Stimulated activated CD8-positive, alpha-beta memory T cell treated with anti-CD3 and anti-CD28 coated beads, Interleukin-7, amount 100 ng/mL, for 48 hours (primary cell): ENCODE results near the gene IFI27L1.

ENCODE experiments used
- DNase-seq, 2 donors: peaks; one replicate each; pipeline ENCODE4 v3.0.0-alpha.2; 2020; ENCODE audit warnings: low read depth in 1 of 2; ENCODE audit errors: extremely low read depth in 1 of 2

Gene IFI27L1

GRCh38 chr14:94077823-94078222 lies 3.3 kb upstream of the IFI27L1 start:
- DNase-seq: no peak

GRCh38 chr14:94079891-94080620 lies 1.1 kb upstream of the IFI27L1 start:
- DNase-seq: no peak

- no peak for DNase-seq
Measured at GRCh38 chr14:94081386-94081820, 293 bp downstream of the IFI27L1 start.

GRCh38 chr14:94087891-94088290 lies 6.8 kb downstream of the IFI27L1 start:
- no peak for DNase-seq

GRCh38 chr14:94088516-94088915 lies 7.4 kb downstream of the IFI27L1 start:
- DNase-seq: no peak

GRCh38 chr14:94089479-94089878 lies 8.4 kb downstream of the IFI27L1 start:
- no peak for DNase-seq

- no peak for DNase-seq
Measured at GRCh38 chr14:94093418-94093817, 12.3 kb downstream of the IFI27L1 start.

- no peak for DNase-seq
Measured at GRCh38 chr14:94097091-94097490, 16.0 kb downstream of the IFI27L1 start.

- DNase-seq: no peak
Measured at GRCh38 chr14:94098326-94098992, 17.3 kb downstream of the IFI27L1 start.

GRCh38 chr14:94099006-94099405 lies 17.9 kb downstream of the IFI27L1 start:
- DNase-seq: no peak

- no peak for DNase-seq
Measured at GRCh38 chr14:94100847-94101246, 19.7 kb downstream of the IFI27L1 start.

- no peak for DNase-seq
Measured at GRCh38 chr14:94101748-94102147, 20.6 kb downstream of the IFI27L1 start.

GRCh38 chr14:94102768-94103482 lies 21.8 kb downstream of the IFI27L1 start:
- no peak for DNase-seq

- no peak for DNase-seq
Measured at GRCh38 chr14:94103554-94104150, 22.5 kb downstream of the IFI27L1 start.

GRCh38 chr14:94104731-94105130 lies 23.6 kb downstream of the IFI27L1 start:
- DNase-seq: no peak

- DNase-seq: no peak
Measured at GRCh38 chr14:94109915-94110250, 28.8 kb downstream of the IFI27L1 start.

GRCh38 chr14:94110552-94111181 lies 29.6 kb downstream of the IFI27L1 start, which contains the start of gene IFI27:
IFI27 (plus strand) TSS chr14:94110736.
- DNase-seq: no peak

GRCh38 chr14:94111276-94112095 lies 30.4 kb downstream of the IFI27L1 start:
- no peak for DNase-seq

- DNase-seq: no peak
Measured at GRCh38 chr14:94112513-94113063, 31.5 kb downstream of the IFI27L1 start.

GRCh38 chr14:94113073-94113472 lies 32.0 kb downstream of the IFI27L1 start:
- DNase-seq: no peak
